H9 (cell line): Measurements from ENCODE around the gene GPC6. TPM values are rescaled to one million over a fixed set of nuclear protein-coding genes. Genes with fewer than 3 reads are reported as not detected.

Experiments used
- DNase-seq: peaks from one replicate; pipeline ENCODE4 v3.0.0-alpha.2; 2017
- H2AFZ ChIP-seq: one replicate; pipeline ENCODE4 v1.6.1; 2013; ENCODE audit warnings: mild to moderate bottlenecking, low read length, control low read depth, moderate library complexity
- H2AK5ac ChIP-seq: 2 replicates; pipeline ENCODE4 v1.6.1; 2013; ENCODE audit warnings: low read length, control low read depth, mixed read lengths; ENCODE audit not compliant: insufficient read length
- H2BK120ac ChIP-seq: one replicate; pipeline ENCODE4 v1.6.1; 2013; ENCODE audit warnings: low read depth, mild to moderate bottlenecking, low read length, control low read depth, inconsistent platforms; ENCODE audit not compliant: poor library complexity, severe bottlenecking
- H2BK12ac ChIP-seq: 2 replicates; pipeline ENCODE4 v1.6.1; 2013; ENCODE audit warnings: low read length, control low read depth, mixed read lengths, low read depth; ENCODE audit not compliant: insufficient read length
- H2BK15ac ChIP-seq: 2 replicates; pipeline ENCODE4 v1.6.1; 2013; ENCODE audit warnings: low read depth, low read length, control low read depth
- H2BK20ac ChIP-seq: one replicate; pipeline ENCODE4 v1.6.1; 2013; ENCODE audit warnings: low read depth, mild to moderate bottlenecking, low read length, control low read depth, inconsistent platforms; ENCODE audit not compliant: poor library complexity, severe bottlenecking
- H2BK5ac ChIP-seq: 2 replicates; pipeline ENCODE4 v1.6.1; 2013; ENCODE audit warnings: low read length, control low read depth, mixed read lengths; ENCODE audit not compliant: insufficient read length
- H3K14ac ChIP-seq: 2 replicates; pipeline ENCODE4 v1.6.1; 2013; ENCODE audit warnings: low read length, control low read depth; ENCODE audit not compliant: insufficient read depth
- H3K18ac ChIP-seq: 2 replicates; pipeline ENCODE4 v1.6.1; 2013; ENCODE audit warnings: low read depth, mild to moderate bottlenecking, mixed read lengths, low read length, control low read depth; ENCODE audit not compliant: insufficient read length
- H3K23ac ChIP-seq: 2 replicates; pipeline ENCODE4 v1.6.1; 2013; ENCODE audit warnings: low read length, control low read depth, mixed read lengths, low read depth; ENCODE audit not compliant: insufficient read length
- H3K23me2 ChIP-seq: 2 replicates; pipeline ENCODE4 v1.6.1; 2013; ENCODE audit warnings: low read depth, mild to moderate bottlenecking, mixed read lengths, low read length, control low read depth; ENCODE audit not compliant: insufficient read length, poor library complexity, severe bottlenecking
- H3K27ac ChIP-seq: 2 replicates; pipeline ENCODE4 v1.5.1; 2013; ENCODE audit warnings: low read length, control low read depth, mixed read lengths, low read depth; ENCODE audit not compliant: insufficient read length
- H3K27me3 ChIP-seq: 2 replicates; pipeline ENCODE4 v1.6.1; 2013; ENCODE audit warnings: low read length, control low read depth, inconsistent platforms; ENCODE audit not compliant: insufficient read depth
- H3K4ac ChIP-seq: 2 replicates; pipeline ENCODE4 v1.6.1; 2013; ENCODE audit warnings: low read depth, mild to moderate bottlenecking, control low read depth, inconsistent platforms, low read length, moderate library complexity
- H3K4me1 ChIP-seq: 2 replicates; pipeline ENCODE4 v1.6.1; 2013; ENCODE audit warnings: low read length, control low read depth, inconsistent platforms; ENCODE audit not compliant: insufficient read depth
- H3K4me2 ChIP-seq: 2 replicates; pipeline ENCODE4 v1.6.1; 2013; ENCODE audit warnings: low read length, control low read depth, mixed read lengths; ENCODE audit not compliant: insufficient read length, insufficient read depth
- H3K56ac ChIP-seq: 2 replicates; pipeline ENCODE4 v1.6.1; 2013; ENCODE audit warnings: low read depth, mild to moderate bottlenecking, mixed read lengths, low read length, control low read depth; ENCODE audit not compliant: insufficient read length
- H3K79me1 ChIP-seq: 2 replicates; pipeline ENCODE4 v1.6.1; 2013; ENCODE audit warnings: low read depth, mild to moderate bottlenecking, moderate library complexity, low read length, control low read depth, inconsistent platforms; ENCODE audit not compliant: insufficient read depth, poor library complexity, severe bottlenecking
- H3K79me2 ChIP-seq: 2 replicates; pipeline ENCODE4 v1.6.1; 2013; ENCODE audit warnings: low read length, control low read depth, inconsistent platforms; ENCODE audit not compliant: insufficient read depth
- H3K9ac ChIP-seq: 2 replicates; pipeline ENCODE4 v1.6.1; 2013; ENCODE audit warnings: low read length, control low read depth, mixed read lengths; ENCODE audit not compliant: insufficient read length; ENCODE audit errors: extremely low read depth
- H3K9me3 ChIP-seq: one replicate; pipeline ENCODE4 v1.6.1; 2013; ENCODE audit warnings: low read depth, low read length, inconsistent platforms; ENCODE audit not compliant: control insufficient read depth
- H3T11ph ChIP-seq: one replicate; pipeline ENCODE4 v1.6.1; 2013; ENCODE audit warnings: mild to moderate bottlenecking, low read length, control low read depth, inconsistent platforms
- H4K20me1 ChIP-seq: one replicate; pipeline ENCODE4 v1.6.1; 2013; ENCODE audit not compliant: control insufficient read depth, insufficient read length, insufficient read depth
- H4K5ac ChIP-seq: 2 replicates; pipeline ENCODE4 v1.6.1; 2013; ENCODE audit warnings: low read depth, mild to moderate bottlenecking, mixed read lengths, low read length, control low read depth; ENCODE audit not compliant: insufficient read length
- H4K8ac ChIP-seq: replicated peaks from 2 replicates; pipeline ENCODE4 v1.6.1; 2013; ENCODE audit warnings: low read length, control low read depth, mixed read lengths, low read depth; ENCODE audit not compliant: insufficient read length
- H4K91ac ChIP-seq: 2 replicates; pipeline ENCODE4 v1.6.1; 2013; ENCODE audit warnings: low read depth, mild to moderate bottlenecking, moderate library complexity, mixed read lengths, low read length, control low read depth; ENCODE audit not compliant: insufficient read length
- H3K27ac Mint-ChIP-seq, 3 experiments: 2 replicates in 2 of 3; 3 replicates in 1 of 3; pipeline ENCODE4 v1.8.0; 2020 to 2021; ENCODE audit warnings: mixed read lengths in 3 of 3, mild to moderate bottlenecking in 1 of 3, moderate library complexity in 1 of 3
- H3K27me3 Mint-ChIP-seq: 2 replicates; pipeline ENCODE4 v1.8.0; 2021; ENCODE audit warnings: low read depth, mild to moderate bottlenecking, moderate library complexity, mixed read lengths
- H3K36me3 Mint-ChIP-seq, 3 experiments: 2 replicates in 2 of 3; 3 replicates in 1 of 3; pipeline ENCODE4 v1.8.0; 2020 to 2021; ENCODE audit warnings: low read depth in 3 of 3, mixed read lengths in 3 of 3; ENCODE audit not compliant: insufficient read depth in 1 of 3
- H3K4me1 Mint-ChIP-seq, 2 experiments: 2 replicates each; pipeline ENCODE4 v1.8.0; 2020; ENCODE audit warnings: mixed read lengths in 2 of 2
- H3K4me3 Mint-ChIP-seq, 2 experiments: 2 replicates in 1 of 2; 3 replicates in 1 of 2; pipeline ENCODE4 v1.8.0; 2020 to 2021; ENCODE audit warnings: mild to moderate bottlenecking in 2 of 2, mixed read lengths in 2 of 2, moderate library complexity in 1 of 2
- H3K9me3 Mint-ChIP-seq, 2 experiments: 2 replicates in 1 of 2; 3 replicates in 1 of 2; pipeline ENCODE4 v1.8.0; 2020; ENCODE audit warnings: mild to moderate bottlenecking in 2 of 2, mixed read lengths in 2 of 2, moderate library complexity in 1 of 2
- WGBS: extraction: QIAGEN DNeasy Blood & Tissue Kit; methylation state at CpG from one replicate; pipeline ENCODE4 v1.1.7; 2013; ENCODE audit warnings: missing lambda C conversion rate, low lambda C conversion rate, mixed read lengths; ENCODE audit not compliant: insufficient read length; ENCODE audit errors: extremely low coverage; 5-methylcytosine and 5-hydroxymethylcytosine counted together
- total RNA-seq: library from RNA; stranded (reverse); gene quantifications from 2 replicates; pipeline ENCODE4 v1.2.1, GENCODE V29; 2021
- TF ChIP-seq, protein P1 (sequence below): fragments of 200-600 bp; sonication (generic); conservative IDR thresholded peaks from 3 replicates; pipeline ENCODE4 v1.8.0; 2021; ENCODE audit warnings: antibody characterized with exemption, mild to moderate bottlenecking

GPC6 gene
- total RNA-seq, 1 experiment from 2014 or later, result 15.6 TPM

DNA sequence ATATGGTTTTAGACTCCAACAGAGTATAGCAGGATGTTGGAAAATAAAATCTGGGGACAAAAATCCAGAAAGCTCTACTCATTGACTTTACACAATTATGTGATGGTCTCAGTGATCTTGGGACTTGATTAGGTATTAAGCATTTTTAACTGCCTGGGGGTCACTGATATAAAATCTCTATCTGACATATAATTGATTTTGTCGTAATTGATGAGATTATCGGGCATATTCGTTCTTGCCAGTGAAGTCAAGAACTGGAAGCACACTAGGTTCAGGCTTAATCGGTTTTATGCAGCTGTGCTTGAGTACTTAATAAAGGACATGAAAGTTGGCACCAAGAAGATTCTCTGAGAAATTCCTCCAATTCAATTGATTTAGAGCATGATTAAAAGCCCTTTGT lies 862.1 kb downstream of the GPC6 start:
- no peak overlapping the region for H2BK12ac ChIP-seq
- H3K4me2 ChIP-seq, result no peak overlapping the region
- H2BK5ac ChIP-seq, result no peak overlapping the region
- no peak overlapping the region for H3K9ac ChIP-seq
- H3K9me3 ChIP-seq, result no peaks in the 10 kb centered on the region
- H3K18ac ChIP-seq, result no peak overlapping the region
- no peak overlapping the region for H2AFZ ChIP-seq
- Mint-ChIP-seq H3K9me3 (peaks cover 4 to 11% of the 10 kb centered on the region in 2 experiments), H3K36me3 (0 out of 7 replicates have a peak, but pooled peaks cover 0 to 5% (median 2%) of the 10 kb centered on the region in 3 experiments), H3K4me1 (no peaks in the 10 kb centered on the region), H3K27ac (no peak overlapping the region), H3K27me3 (no peaks in the 10 kb centered on the region), H3K4me3 (no peak overlapping the region)
- TF ChIP-seq, protein P1, sequence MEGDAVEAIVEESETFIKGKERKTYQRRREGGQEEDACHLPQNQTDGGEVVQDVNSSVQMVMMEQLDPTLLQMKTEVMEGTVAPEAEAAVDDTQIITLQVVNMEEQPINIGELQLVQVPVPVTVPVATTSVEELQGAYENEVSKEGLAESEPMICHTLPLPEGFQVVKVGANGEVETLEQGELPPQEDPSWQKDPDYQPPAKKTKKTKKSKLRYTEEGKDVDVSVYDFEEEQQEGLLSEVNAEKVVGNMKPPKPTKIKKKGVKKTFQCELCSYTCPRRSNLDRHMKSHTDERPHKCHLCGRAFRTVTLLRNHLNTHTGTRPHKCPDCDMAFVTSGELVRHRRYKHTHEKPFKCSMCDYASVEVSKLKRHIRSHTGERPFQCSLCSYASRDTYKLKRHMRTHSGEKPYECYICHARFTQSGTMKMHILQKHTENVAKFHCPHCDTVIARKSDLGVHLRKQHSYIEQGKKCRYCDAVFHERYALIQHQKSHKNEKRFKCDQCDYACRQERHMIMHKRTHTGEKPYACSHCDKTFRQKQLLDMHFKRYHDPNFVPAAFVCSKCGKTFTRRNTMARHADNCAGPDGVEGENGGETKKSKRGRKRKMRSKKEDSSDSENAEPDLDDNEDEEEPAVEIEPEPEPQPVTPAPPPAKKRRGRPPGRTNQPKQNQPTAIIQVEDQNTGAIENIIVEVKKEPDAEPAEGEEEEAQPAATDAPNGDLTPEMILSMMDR, result no peak
- H3K14ac ChIP-seq, result no peak overlapping the region
- no peak overlapping the region for H4K91ac ChIP-seq
- no peak overlapping the region for H2BK15ac ChIP-seq
- no peak overlapping the region for H3K56ac ChIP-seq
- WGBS, result no CpG with 5 or more reads among the region's 4 CpGs
- no peaks in the 10 kb centered on the region for H3K79me2 ChIP-seq
- no peak overlapping the region for H3T11ph ChIP-seq
- H4K5ac ChIP-seq, result no peak overlapping the region
- H4K8ac ChIP-seq, result no peak overlapping the region
- H4K20me1 ChIP-seq, result no peaks in the 10 kb centered on the region
- H3K23me2 ChIP-seq, result no peaks in the 10 kb centered on the region
- no peak overlapping the region for H3K23ac ChIP-seq
- DNase-seq, result no peak
- no peak overlapping the region for H2BK20ac ChIP-seq
- H3K79me1 ChIP-seq, result no peaks in the 10 kb centered on the region
- no peaks in the 10 kb centered on the region for H3K27me3 ChIP-seq
- no peak overlapping the region for H2BK120ac ChIP-seq
- no peak overlapping the region for H3K4ac ChIP-seq
- no peak overlapping the region for H3K27ac ChIP-seq
- no peak overlapping the region for H2AK5ac ChIP-seq
- H3K4me1 ChIP-seq, result no peaks in the 10 kb centered on the region
